ENCODE measurements around the gene ZSWIM7.
"Not testable (repeated sequence)": the region's sequence is repeated elsewhere in the genome, so short reads cannot be mapped to it uniquely, and the experiment has no call there.

ZSWIM7 gene

DNA sequence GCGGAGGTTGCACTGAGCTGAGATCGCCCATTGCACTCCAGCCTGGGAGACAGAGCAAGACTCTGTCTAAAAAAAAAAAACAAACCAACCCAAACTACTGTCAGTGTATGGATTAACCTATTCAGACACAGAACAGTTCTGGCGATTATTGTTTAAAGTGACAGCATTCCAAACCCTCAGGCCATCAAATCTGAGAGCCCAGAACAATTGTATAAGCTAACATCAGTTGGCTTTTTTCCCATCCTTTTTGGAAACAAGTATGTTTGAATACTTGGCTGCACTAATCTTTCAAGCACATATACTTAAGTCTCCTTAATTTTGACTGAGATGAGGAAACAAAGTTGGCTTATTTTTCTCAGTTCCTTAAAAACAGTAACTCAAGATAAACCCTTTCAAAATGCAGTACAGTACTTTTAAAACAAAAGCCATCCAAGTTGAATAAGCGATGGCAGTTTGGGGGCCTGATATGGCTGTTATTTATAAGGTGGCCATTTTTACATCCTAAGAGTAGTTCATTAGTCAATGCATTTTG lies 1.4 kb downstream of the ZSWIM7 start:
- no peak for DNase-seq

DNA sequence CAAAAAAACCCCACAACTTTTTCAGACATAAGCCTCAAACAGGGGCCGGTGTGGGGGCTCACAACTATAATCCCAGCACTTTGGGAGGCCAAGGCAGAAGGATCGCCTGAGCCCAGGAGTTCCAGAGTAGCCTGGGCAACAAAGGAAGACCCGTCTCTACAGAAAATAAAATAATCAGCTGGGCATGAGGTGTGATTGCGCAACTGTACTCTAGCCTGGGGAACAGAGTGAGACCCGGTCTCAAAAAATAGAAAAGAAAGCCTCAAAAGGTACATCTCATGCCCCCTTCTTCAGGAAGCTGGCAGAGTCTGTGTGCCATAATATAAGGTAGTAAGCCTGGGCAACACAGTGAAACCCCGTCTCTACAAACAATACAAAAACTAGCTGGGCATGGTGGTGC lies 3.2 kb downstream of the ZSWIM7 start:
- no peak for DNase-seq

DNA sequence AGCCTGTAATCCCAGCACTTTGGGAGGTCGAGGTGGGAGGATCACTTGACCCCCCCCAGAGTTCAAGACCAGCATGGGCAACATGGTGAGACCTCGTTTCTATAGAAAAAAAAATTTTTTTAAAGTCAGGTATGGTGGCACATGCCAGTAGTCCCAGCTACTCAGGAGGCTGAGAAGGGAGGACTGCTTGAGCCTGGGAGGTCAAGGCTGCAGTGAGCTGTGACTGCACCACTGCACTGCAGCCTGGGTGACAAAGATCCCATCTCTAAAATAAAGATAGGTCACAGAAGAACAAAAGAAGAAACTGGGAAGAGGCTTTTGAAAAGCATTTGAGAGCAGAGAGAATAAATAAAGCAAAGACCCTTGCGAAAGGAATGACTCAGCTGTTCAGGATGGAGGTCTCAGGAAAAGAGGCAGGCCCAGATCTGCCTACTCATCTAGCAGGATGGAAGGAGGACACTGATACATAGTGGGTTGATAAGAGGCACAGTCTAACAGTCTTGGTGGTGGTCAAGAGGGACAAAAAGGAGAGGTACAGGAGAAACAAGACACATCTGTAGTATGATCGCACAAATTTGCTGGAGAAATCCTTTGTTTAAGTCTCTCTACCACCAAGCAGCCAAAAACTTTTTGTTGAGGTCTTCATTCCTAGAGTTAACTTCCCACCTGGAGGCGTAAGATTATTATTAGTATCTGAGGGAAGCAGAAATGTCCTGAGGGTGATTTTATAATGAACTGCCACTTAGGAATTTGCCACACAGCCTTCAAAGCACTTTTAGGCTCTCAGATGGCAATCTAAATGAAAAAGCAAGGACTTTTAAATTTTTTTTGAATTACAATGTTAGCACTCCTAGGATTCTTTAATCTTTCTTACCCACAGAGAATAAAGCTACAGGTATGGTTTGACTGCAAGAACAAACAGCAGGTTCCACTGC lies 17.6 kb downstream of the ZSWIM7 start:
- peak; percentile 67 for DNase-seq

DNA sequence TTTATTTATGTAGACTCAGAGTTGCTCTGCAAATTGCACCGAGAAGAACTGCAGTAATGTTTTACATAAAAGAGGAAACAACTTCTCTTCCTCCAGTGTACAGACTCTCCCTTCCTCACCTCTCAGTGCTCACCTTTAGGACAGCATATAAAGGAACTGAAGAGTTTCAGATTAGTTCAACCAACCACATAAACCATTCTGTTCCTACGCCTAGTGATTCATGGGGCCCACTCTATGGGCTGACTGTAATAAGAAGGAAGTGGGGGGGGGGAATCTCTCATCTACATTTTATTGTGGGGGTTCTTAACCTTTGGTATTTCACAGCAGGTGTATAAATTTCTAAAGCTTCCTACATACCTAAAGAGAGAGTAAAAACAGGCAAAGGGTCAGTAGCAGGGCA lies 18.3 kb downstream of the ZSWIM7 start:
- peak; percentile 42 for DNase-seq

DNA sequence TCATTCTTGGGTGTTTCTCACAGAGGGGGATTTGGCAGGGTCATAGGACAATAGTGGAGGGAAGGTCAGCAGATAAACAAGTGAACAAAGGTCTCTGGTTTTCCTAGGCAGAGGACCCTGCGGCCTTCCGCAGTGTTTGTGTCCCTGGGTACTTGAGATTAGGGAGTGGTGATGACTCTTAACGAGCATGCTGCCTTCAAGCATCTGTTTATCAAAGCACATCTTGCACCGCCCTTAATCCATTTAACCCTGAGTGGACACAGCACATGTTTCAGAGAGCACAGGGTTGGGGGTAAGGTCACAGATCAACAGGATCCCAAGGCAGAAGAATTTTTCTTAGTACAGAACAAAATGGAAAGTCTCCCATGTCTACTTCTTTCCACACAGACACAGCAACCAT lies 20.5 kb downstream of the ZSWIM7 start:
- DNase-seq, result not testable (repeated sequence)

DNA sequence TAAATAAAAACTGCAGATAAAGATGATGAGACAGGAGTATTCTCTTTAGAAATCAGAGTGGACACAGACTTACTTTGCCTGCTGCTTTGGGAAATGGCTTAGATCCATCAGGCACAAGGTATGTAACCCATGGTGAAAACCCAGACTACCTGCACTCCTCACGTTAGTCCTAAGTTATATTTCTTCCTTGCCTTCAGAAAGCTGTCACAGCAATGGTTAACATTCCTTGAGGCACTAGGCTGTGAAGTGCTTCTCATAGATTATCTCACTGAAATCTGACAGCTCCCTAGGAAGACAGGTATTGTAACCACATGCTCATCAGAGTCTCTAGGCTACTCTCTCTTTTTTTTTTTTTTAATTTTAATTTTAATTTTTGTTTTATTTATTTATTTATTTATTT lies 20.9 kb downstream of the ZSWIM7 start:
- DNase-seq, result no peak

DNA sequence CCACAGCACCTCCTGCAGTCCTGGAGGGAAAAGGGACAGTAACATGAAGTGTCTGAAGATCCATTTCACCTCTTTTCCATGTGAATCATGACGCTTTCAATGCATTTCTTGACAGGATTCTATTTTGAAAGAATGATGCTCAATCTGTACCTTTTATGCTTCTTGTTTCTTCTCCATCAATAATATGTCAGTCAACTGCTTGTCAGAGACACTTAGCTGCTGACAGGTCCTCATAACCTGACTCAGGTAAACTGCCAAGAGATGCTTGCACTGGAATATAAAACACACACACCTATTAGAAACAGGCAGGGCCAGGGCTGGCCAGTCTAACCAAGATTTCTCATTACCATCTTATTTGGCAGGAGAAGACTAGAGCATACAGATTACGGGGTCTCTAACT lies 21.6 kb downstream of the ZSWIM7 start:
- DNase-seq, result no peak

DNA sequence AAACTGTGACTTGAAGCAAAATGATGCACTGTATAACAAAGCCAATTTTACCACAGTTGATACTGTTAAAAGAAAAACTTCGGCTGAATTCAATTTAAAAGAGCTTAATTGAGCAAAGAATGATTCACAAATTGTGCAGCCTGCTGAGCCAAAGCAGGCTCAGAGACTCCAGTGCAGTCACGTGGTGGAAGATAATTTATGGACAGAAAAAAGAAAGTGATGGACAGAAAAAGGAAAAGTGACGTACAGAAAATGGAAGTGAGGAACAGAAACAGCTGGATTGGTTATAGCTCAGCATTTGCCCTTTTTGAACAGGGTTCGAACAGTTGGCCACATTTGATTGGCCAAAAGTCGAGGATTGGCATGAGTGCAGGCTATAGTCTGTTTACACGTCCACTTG lies 25.7 kb downstream of the ZSWIM7 start:
- no peak for DNase-seq

DNA sequence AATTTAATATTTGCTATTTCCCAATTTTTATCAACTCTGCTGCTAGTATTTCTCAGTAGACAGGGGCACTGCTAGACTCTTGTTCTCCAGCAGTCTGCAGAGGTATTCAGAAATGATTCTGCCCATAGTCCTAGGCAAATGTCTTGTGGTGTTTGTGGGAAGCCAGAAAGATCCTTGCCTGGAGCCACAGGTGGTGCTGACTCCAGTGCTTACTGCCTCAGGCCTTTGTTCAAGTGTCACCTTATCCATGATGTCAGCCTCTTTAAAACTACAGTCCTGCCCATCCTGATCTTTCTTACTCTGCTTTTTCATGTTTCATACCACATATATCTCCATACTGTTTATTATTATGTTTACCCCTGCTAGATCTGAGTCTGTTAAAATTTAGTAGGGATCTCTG lies 26.5 kb downstream of the ZSWIM7 start:
- no peak for DNase-seq

DNA sequence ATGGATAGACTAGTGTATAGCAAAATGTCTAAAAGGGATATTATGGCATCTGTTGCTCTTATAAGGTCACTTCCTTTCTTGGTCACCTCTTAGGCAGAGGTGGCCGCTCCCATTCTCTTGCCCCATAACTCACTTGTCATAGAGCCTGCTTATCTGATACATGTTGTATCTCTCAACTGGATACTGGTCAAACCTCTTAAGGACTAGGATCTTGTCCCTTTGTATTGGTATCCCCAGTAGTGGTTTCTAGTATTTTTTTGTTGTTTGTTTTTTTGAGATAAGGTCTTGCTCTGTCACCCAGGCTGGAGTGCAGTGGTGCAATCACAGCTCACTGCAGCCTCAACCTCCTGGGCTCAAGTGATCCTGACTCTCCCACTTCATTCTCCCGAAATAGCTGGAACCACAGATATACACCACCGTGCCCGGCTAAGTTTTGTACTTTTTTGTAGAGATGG lies 27.0 kb downstream of the ZSWIM7 start:
- no peak for DNase-seq

DNA sequence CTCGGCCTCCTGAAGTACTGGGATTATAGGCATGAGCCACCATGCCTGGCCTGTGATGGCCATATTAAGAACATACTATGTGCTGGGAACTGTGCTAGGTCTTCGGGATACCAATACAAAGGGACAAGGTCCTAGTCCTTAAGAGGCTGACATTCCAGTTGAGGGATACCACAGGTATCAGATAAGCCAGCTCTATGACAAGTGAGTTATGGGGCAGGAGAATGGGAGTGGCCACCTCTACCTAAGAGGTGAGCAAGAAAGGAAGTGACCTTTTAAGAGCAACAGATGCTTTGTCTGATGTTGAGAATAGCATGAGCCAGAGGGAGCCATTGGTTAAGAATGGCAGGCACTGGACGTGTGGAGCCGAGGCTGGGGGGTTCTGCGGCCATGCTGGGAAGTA lies 27.6 kb downstream of the ZSWIM7 start:
- DNase-seq, result no peak

DNA sequence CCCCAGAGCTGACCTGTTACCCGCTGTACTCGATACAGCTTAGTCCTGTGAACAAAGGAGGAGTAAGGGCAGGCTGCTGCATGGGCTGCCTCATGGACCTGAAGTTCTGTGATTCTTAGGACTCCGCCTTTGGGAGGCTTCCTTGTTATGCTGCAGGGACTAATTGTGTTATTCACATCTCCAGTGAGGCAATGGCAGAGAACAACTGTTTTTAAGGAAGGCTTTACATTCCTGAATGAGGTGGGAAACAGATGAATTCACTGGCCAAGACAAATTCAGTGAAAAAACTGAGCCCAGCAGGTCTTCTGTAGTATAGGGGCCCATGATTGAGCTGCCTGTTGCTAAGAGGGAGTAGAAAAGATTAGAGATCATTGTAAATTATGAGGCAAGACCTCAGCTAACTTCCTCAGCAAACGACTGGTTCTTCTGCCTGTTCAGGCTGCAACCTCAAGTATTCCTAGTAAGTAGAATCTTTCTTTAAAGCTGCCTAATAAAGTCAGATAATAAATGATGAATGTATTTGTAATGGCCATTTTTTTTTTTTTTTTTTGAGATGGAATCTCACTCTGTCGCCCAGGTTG lies 28.3 kb downstream of the ZSWIM7 start:
- DNase-seq, result no peak

DNA sequence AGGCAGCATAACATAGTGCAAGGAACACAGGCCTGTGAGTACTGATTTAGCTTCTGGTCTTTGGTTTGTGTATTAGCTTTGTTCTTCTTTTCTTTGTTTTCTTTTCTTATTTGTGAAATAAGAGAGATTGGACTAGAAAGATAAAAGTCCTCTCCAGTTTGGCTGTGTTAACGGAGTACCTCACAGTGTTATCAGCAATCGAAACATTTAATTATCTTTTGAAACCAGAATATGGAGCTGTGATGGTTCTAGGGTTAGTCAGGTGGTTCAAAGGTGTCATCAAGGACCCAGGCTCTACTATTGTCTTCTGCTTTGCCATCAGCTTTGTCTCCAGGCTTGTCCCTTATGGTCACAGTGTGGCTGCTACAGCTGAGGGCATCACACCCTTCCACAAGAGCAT lies 29.0 kb downstream of the ZSWIM7 start:
- DNase-seq, result no peak

DNA sequence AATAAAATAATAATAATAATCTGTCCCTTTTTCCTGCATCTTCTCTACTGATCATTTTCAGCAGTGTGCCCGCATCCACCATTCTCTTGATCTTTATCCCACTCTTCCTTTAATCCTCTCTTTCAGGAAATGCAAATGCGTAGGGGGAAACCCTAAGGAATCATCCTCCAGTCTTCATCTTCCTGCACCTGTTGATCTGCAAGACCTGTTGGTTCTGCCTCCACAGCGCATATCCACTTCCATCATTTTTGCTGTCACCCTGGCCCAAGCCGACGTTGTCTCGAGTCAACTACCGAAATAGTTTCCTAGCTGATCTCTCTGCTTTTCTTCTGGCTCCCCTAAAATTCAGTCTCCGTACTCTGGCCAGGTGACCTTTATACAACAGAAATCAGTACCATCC lies 30.0 kb downstream of the ZSWIM7 start:
- DNase-seq, result no peak

DNA sequence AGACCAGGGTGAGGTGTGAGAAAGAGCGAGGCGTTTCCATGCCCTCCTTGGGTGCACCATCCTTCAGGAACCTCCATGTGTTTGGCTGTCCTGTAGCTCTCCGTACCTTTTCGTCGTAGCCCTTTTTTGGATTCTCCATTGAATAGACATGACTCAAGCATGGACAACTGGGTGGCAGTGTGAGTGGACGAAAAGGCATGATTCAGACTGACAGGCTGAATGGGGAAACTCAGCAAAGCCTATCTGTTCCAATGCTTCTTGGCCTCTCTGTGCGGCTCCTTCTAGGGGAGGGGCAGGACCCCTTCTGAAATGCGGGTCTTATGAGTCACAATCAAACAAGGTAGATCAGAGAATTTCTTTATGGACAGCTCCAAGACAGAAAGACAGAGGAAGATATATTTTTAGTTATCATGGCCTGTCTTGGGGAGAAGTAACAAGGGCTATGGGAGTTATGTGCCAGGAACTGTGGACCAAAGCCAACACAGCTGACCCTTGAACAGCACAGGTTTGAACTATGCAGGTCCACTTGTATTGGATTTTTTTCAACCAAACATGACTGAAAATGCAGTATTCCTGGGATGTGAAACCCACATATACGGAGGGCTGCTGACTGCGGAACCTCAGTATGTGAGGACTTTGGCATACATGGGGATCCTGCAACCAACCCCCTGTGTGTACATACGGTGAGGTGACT lies 31.7 kb downstream of the ZSWIM7 start:
- DNase-seq, result no peak

DNA sequence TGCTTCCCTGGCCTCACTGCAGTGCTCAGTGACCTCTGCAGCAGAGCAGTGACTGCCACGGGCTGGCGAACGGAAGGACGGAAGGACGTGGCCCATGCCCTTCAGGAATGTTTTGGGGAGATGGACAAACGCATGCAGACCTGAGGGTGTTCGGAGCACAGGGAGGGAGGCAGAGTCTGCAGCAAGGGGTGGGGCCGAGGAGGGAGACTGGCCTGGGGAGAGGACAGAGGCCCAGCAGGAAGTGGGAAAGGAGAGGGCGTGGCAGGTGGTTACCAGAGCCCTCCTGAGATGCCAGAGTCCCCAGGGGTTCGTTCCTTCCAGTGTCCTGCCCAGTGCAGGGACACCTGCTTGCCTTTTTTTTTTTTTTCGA lies 32.6 kb downstream of the ZSWIM7 start:
- no peak for DNase-seq

DNA sequence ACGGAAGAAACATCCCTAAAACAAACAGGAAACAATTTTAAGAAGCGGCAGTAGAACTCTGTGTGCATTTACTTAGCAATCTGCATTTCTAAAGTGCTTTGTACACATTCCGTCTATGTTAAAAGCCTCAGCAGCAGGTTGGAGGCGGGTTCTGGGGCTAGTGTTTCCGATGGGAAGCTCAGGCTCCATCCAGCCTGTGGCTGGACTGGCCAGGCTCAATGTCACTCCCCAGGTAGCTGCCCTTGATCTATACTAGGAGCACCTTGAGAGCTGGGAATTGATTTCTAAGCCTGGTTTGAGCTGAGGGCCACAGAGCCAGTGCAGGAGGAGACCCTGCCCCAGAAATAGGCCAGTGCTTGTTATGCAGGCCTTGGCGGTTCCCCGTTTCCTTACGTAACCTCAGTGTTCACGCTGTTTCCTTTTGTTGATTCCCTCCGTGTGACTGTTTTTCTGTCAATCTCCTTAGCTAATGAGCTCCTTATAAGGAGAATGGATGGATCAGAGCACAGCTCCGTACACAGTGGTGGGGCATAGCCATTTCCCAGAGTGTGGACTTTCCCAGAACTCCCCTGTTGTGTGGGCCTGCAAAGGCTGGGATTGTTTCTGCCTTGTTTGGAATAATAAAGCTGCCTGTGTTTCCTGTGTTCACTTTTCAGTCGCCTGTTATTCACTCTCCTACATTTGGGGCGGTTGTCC lies 33.2 kb downstream of the ZSWIM7 start:
- DNase-seq, result no peak

DNA sequence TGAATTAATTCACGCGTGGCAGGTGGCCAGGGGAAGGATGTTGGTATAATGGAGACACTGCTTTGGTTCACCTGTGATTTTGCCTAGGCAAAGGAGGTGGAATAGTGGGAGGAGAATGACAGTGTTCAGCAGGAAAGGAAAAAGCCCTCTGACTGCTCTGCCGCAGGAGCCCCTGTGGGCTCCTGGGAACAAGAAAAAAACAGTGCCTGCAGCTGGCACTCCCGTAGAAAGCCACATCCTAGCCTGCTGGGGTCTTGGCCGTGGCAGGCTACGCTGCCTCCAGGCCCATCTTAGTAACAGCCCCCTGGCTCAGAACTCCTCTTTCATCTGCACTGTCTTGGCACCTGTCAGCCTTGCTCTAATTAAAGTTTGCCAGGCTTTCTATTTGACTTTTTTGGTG lies 34.0 kb downstream of the ZSWIM7 start:
- no peak for DNase-seq

DNA sequence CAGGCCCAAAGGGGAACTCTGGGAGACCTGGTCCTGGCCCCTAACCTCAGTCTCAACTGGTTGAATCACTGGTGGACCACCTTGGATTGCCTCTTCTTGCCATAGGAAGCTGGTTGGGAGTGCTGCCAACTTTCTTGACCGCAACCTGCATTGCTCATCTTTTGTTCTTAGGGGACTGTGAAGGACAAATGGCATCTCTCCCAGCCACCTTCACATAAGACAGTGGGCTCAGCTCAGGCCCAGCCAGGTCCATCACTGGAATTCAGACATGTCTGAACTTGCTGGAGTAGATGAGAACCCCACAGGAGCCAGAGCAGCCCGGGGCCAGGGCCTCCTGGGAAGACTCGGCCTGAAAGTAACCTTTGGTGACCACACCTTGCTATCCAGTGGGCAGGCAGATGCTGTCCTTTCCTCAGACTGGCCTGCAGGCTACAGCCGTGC lies 35.8 kb downstream of the ZSWIM7 start:
- DNase-seq, result peak; percentile 36

DNA sequence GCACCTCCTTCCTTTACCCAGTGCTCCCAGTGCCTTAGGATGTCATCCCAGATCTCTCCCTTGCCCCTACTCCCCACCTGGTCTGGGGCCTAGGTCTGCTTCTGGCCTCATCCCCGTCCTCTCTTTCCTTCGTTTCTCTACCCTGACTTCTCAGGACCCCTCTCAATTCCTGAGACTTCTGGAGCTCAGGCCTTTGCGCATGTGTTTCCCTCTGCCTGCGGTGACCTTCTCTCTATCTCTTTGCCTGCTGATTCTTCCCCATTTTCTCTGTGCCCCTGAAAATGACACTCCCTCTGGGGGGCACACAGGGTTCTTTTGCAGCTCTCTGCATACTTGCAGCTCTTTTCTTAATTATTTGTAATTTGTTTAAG lies 41.0 kb downstream of the ZSWIM7 start:
- no peak for DNase-seq

DNA sequence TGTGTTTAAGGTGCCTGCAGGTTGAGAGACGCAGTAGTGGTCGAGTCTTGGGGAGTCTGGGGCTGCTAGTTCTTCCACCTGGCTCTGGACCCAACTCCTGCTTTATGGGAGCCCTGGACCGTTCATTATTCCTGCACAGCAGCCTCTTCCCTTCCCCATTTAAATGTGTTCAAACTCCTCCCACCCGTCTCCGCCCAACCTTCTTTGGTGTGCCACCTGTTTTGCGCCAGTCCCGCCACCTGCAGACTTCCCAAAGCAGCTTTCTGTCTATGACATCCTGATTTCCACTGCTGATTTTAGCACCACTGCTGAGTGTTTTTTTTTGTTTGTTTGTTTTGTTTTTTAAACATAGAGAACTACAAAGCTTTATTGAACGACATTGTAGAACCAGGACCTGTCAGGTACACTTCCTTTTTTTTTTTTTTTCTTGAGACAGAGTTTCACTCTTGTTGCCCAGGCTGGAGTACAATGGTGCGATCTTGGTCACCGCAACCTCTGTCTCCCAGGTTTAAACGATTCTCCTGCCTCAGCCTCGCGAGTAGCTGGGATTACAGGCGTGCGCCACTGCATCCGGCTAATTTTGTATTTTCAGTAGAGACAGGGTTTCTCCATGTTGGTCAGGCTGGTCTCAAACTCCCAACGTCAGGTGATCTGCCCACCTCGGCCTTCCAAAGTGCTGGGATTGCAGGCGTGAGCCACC lies 41.7 kb downstream of the ZSWIM7 start:
- DNase-seq, result no peak

DNA sequence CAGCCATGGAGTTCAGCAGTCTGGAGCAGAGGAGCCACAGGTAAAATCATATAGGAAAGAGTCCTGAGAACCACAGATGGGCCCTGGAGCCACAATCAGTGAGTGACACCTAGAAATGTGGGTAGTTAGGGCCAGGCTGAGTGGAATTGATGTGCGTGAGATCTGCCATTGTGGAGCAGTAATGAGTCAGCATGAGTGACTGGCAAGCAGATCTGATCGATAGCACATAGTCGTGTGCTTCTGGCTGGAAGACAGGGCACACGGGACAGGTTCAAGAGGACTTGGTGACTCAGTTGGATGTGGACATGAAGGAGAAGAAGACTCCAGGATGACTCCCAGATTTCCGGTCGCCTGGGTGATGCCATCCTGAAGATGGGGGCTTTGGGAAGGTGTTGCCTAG lies 42.3 kb downstream of the ZSWIM7 start:
- no peak for DNase-seq
